ENCODE measurements around the gene COX19. TPM values are rescaled to one million over a fixed set of nuclear protein-coding genes. Genes with fewer than 3 reads are reported as not detected.

COX19 gene
- polyA plus RNA-seq, 1 of the 3 experiments (the other 2 are of a cell fraction) = 7.6 TPM

DNA sequence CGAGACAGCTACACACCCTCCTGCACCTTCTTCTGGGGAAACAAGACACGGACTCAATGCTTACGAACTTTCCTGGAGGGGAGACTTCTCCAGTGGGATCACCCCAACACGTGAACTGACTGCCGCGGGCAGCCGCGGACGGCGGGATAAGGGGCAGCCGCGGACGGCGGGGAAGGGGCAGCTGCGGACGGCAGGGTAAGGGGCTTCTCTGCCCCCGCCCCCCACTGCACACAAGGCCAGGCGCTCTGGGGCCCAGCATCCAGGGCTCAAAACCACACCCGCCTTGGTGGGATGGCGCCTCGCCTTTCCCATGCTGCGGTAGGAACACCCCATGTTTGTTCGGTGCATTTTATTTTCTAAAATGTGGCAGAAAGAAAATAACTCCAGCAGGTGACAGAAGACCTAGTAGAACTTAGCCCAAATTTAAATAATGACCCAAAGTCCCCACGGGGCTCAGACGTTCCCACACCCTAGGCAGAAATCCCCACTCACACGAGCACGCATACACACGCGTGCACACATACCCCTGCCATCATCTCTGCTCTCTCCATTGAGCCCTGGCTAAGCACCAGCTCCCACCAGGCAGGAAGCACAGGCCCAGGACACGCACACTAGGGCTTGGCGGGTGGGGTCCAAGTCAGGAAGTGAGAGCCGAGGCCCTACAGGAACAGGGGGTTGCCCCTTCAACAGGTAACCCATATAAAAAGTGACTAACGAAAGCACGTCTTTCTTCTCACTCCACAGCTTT, 42.4 kb upstream of the COX19 start:
- peaks cover 94% of the 10 kb centered on the region for H4K20me1 ChIP-seq (ENCODE audit: insufficient read depth)

DNA sequence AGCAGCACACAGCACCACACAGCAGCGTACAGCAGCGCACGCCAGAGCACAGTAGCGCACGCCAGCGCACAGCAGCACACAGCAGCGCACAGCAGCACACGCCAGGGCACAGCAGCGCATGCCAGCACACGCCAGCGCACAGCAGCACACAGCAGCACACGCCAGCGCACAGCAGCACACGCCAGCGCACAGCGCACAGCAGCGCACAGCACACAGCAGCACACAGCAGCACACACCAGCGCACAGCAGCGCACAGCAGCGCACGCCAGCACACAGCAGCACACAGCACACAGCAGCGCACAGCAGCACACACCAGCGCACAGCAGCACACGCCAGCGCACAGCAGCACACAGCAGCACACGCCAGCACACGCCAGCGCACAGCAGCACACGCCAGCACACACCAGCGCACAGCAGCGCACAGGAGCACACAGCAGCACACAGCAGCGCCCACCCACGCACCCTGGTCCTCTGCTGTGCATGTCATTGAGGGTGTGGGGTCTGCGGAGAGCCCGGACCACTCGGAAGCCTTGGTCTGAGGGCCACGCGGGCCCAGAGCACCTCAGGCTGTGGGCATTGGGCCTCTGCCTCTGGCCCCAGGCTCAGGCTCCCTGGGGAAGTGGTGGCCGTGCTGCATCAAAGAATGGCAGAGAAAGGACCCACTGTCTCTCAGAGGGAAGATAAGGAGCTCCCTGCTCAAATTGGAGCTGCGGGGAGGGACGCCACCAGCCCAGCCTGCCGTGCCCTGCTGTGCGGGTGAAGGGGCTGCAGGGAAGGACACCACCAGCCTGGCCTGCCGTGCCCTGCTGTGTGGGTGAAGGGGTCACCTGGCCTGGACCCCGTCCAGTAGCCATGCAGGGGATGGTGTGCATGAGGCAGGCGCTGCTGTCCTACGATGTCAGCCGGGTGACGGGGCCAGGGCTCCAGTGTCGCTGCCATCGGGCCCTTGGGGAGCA, 41.5 kb upstream of the COX19 start:
- no peak for DNase-seq
- POLR2A ChIA-PET = no interaction called here
- H3K9ac ChIP-seq = no peak overlapping the region
- H3K79me2 ChIP-seq (ENCODE audit: insufficient read depth) = peaks cover 75% of the 10 kb centered on the region; the same call in 1 of the 2 replicates
- no peaks in the 10 kb centered on the region for H3F3A ChIP-seq (replicated peaks; ENCODE audit: insufficient read depth)
- no peaks in the 10 kb centered on the region for H3K27me3 ChIP-seq (ENCODE audit: insufficient read depth)
- no peak overlapping the region for H3K4me2 ChIP-seq
- CTCF ChIA-PET = interaction anchor here (2.6 kb wide), 1 partner anchor 49 kb away, joined by 11 read pairs; no protein-coding TSS in a partner anchor
- H3K4me1 ChIP-seq (ENCODE audit: control insufficient read depth in 1 of 2, insufficient read depth in 2 of 2, low read depth in 1 of 2, low read length in 1 of 2) = peaks cover 0 to 3% of the 10 kb centered on the region in 2 experiments; a peak in 1 of 4 replicates
- WGBS (ENCODE audit: low lambda C conversion rate) = 95% methylated on average over 49 of the region's 51 CpGs
- peaks cover 94% of the 10 kb centered on the region for H4K20me1 ChIP-seq (ENCODE audit: insufficient read depth)
- no peak overlapping the region for H3K27ac ChIP-seq (ENCODE audit: low read depth in 2 of 2, low read length in 1 of 2)
- no peak overlapping the region for H2AFZ ChIP-seq (ENCODE audit: low read depth)
- H3K9me2 ChIP-seq = no peaks in the 10 kb centered on the region
- TF ChIP-seq, protein P1, sequence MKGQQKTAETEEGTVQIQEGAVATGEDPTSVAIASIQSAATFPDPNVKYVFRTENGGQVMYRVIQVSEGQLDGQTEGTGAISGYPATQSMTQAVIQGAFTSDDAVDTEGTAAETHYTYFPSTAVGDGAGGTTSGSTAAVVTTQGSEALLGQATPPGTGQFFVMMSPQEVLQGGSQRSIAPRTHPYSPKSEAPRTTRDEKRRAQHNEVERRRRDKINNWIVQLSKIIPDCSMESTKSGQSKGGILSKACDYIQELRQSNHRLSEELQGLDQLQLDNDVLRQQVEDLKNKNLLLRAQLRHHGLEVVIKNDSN (IDR thresholded peaks at IDR 0.05; ENCODE audit: borderline replicate concordance, low read depth) = no peak
- TF ChIP-seq TEAD4 (IDR thresholded peaks at IDR 0.05; ENCODE audit: borderline replicate concordance, insufficient read depth) = no peak
- TF ChIP-seq TCF12 (IDR thresholded peaks at IDR 0.05) = no peak
- no peak for TF ChIP-seq MXI1 (IDR thresholded peaks at IDR 0.05; ENCODE audit: low read depth, low read length)
- TF ChIP-seq JUND (IDR thresholded peaks at IDR 0.05) = no peak
- TF ChIP-seq, protein P2, sequence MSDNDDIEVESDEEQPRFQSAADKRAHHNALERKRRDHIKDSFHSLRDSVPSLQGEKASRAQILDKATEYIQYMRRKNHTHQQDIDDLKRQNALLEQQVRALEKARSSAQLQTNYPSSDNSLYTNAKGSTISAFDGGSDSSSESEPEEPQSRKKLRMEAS (IDR thresholded peaks at IDR 0.05; ENCODE audit: low read depth) = no peak
- TF ChIP-seq RAD21 (IDR thresholded peaks at IDR 0.05; ENCODE audit: low read length) = no peak
- no peak for TF ChIP-seq FOXM1 (IDR thresholded peaks at IDR 0.05; ENCODE audit: low read depth)
- no peak for TF ChIP-seq RCOR1 (IDR thresholded peaks at IDR 0.05; ENCODE audit: low read length)
- TF ChIP-seq NFIC (IDR thresholded peaks at IDR 0.05; ENCODE audit: borderline replicate concordance) = no peak
- no peak for TF ChIP-seq EP300 (IDR thresholded peaks at IDR 0.05; ENCODE audit: borderline replicate concordance in 1 of 2, low read depth in 1 of 2, low read length in 1 of 2)
- H3K4me3 ChIP-seq (ENCODE audit: low read depth in 2 of 2, low read length in 1 of 2) = no peak overlapping the region
- H3K36me3 ChIP-seq (replicated peaks in 1 of 2; ENCODE audit: control insufficient read depth in 1 of 2, insufficient read depth in 2 of 2, low read length in 1 of 2) = peaks cover 17 to 23% of the 10 kb centered on the region in 2 experiments
- H3K9me3 ChIP-seq = no peaks in the 10 kb centered on the region

More for the DNA sequence above, 42.4 kb upstream of the COX19 start:
- TF ChIP-seq SIN3A (IDR thresholded peaks at IDR 0.05; ENCODE audit: borderline replicate concordance, low read depth, low read length) (no peak), NFIC (IDR thresholded peaks at IDR 0.05; ENCODE audit: borderline replicate concordance) (no peak), ELF1 (IDR thresholded peaks at IDR 0.05) (no peak), TCF12 (IDR thresholded peaks at IDR 0.05) (no peak), MEF2A (IDR thresholded peaks at IDR 0.05; ENCODE audit: borderline replicate concordance, low read depth) (no peak)
- TF ChIP-seq, protein P2 (IDR thresholded peaks at IDR 0.05; ENCODE audit: low read depth) = no peak
- peaks cover 22 to 25% of the 10 kb centered on the region in 2 experiments for H3K36me3 ChIP-seq (replicated peaks in 1 of 2; ENCODE audit: control insufficient read depth in 1 of 2, insufficient read depth in 2 of 2, low read length in 1 of 2)
- no peaks in the 10 kb centered on the region for H3K9me2 ChIP-seq
- DNase-seq = no peak
- no peak overlapping the region for H3K27ac ChIP-seq (ENCODE audit: low read depth in 2 of 2, low read length in 1 of 2)
- no peaks in the 10 kb centered on the region for H3F3A ChIP-seq (replicated peaks; ENCODE audit: insufficient read depth)
- no peaks in the 10 kb centered on the region for H3K9me3 ChIP-seq
- H3K4me2 ChIP-seq = no peak overlapping the region
- H3K4me3 ChIP-seq (ENCODE audit: low read depth in 2 of 2, low read length in 1 of 2) = no peak overlapping the region
- WGBS (ENCODE audit: low lambda C conversion rate) = 97% methylated on average over 33 of the region's 34 CpGs
- peaks cover 0 to 3% of the 10 kb centered on the region in 2 experiments; a peak in 1 of 4 replicates for H3K4me1 ChIP-seq (ENCODE audit: control insufficient read depth in 1 of 2, insufficient read depth in 2 of 2, low read depth in 1 of 2, low read length in 1 of 2)
- ChIA-PET CTCF (interaction anchor here (1.1 to 4.8 kb wide), 3 partner anchors 16 to 48 kb away, joined by 3 to 44 read pairs (median 11); no protein-coding TSS in a partner anchor), POLR2A (no interaction called here)
- H3K79me2 ChIP-seq (ENCODE audit: insufficient read depth) = peaks cover 75% of the 10 kb centered on the region; the same call in 1 of the 2 replicates
- H2AFZ ChIP-seq (ENCODE audit: low read depth) = no peak overlapping the region
- H3K27me3 ChIP-seq (ENCODE audit: insufficient read depth) = no peaks in the 10 kb centered on the region
- H3K9ac ChIP-seq = no peak overlapping the region
